Measurements from ENCODE around the gene FAH.

FAH gene

GRCh38 chr15:80127911-80128310 is 24.9 kb upstream of the FAH start:
- TF ChIP-seq CTCF (conservative IDR thresholded peaks at IDR 0.05) = no peak
- H3K27ac ChIP-seq = no peak overlapping the region

GRCh38 chr15:80132382-80132781 is 20.4 kb upstream of the FAH start:
- no peak overlapping the region for H3K27ac ChIP-seq
- TF ChIP-seq CTCF (conservative IDR thresholded peaks at IDR 0.05) = no peak

GRCh38 chr15:80136854-80137253 is 15.9 kb upstream of the FAH start:
- H3K27ac ChIP-seq = no peak overlapping the region; the same call in 1 of the 2 replicates
- no peak for TF ChIP-seq CTCF (conservative IDR thresholded peaks at IDR 0.05)

GRCh38 chr15:80138961-80139360 is 13.8 kb upstream of the FAH start:
- TF ChIP-seq CTCF (conservative IDR thresholded peaks at IDR 0.05) = no peak
- H3K27ac ChIP-seq = no peak overlapping the region

- TF ChIP-seq CTCF (conservative IDR thresholded peaks at IDR 0.05) = no peak
- no peak overlapping the region for H3K27ac ChIP-seq
These were observed 11.9 kb upstream of the FAH start for GRCh38 chr15:80140909-80141308.

- TF ChIP-seq CTCF (conservative IDR thresholded peaks at IDR 0.05) = no peak
These were observed 10.7 kb upstream of the FAH start for GRCh38 chr15:80141916-80142598.

GRCh38 chr15:80142646-80143045 is 10.2 kb upstream of the FAH start:
- no peak for TF ChIP-seq CTCF (conservative IDR thresholded peaks at IDR 0.05)
- H3K27ac ChIP-seq = no peak overlapping the region

More at GRCh38 chr15:80141916-80142598, 10.7 kb upstream of the FAH start:
- H3K27ac ChIP-seq = no peak overlapping the region

Measured in VCaP (cell line).